ENCODE data around the gene NXNL1.

NXNL1 gene

DNA sequence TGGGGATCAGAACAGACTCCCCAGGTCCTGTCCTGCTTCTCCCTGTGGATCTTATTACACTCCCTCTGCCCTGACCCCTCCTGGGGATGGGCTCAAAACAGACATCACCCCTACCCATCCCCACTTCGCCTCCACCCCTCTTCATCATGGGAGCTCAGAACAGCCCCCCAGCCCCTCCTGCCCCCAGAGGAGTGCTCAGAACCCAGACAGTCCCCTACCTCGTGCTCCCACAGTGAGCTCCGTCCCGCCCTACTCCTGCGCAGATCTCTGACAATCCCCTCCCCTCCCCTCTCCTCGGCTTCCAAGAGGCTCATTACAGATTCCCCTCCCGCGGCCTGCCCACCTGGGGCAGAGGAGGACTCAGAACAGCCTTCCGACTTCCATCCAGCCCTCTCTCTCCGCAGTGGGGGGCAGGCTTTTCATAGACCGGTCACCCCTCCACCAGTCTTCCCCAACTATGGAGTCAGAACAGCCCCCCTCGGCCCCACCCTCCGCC, 6.1 kb downstream of the NXNL1 start:
- no peak for TF ChIP-seq CTCF (conservative IDR thresholded peaks at IDR 0.05; ENCODE audit: low read depth, low read length)
- DNase-seq (ENCODE audit: low read depth): no peak
- H3K4me3 ChIP-seq (ENCODE audit: low read depth, low read length): no peak overlapping the region

GRCh38 chr19:17451820-17452219, 8.9 kb downstream of the NXNL1 start:
- H3K4me3 ChIP-seq (ENCODE audit: low read depth, low read length): no peak overlapping the region
- no peak for DNase-seq (ENCODE audit: low read depth)
- TF ChIP-seq CTCF (conservative IDR thresholded peaks at IDR 0.05; ENCODE audit: low read depth, low read length): no peak

DNA sequence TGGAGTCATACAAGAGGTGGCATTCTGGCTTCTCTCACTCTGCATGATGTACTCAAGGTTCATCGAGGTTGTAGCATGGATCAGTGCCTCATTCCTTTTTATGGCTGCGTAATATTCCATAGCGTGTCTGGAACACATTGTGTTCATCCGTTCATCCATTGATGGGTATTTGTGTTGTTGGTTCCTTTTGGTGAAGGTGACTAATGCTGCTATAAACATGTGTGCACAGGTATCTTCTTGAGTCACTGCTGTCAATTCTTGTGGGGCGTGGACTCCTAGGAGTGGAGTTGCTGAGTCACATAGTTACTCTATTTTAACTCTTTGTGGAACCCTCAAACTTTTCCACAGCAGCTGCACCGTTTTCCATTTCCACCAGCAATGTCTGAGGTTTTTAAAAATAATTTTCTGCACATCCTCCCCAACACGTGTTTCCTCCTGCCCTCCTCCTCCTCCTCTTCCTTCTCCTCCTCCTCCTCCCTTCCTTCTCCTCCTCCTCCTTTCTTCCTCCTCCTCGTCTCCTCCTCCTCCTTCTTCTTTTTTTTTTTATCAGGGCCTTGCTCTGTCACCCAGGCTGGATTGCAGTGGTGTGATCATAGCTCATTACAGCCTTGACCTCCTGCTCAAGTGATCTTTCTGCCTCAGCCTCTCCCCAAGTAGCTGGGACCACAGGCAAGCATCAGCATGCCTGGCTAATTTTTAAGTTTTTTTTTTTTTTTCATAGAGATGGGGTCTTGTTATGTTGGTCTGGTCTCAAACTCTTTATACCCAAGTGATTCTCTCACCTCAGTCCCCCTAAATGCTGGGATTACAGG, 10.3 kb downstream of the NXNL1 start:
- DNase-seq (ENCODE audit: low read depth): no peak
- H3K4me3 ChIP-seq (ENCODE audit: low read depth, low read length): no peak overlapping the region

DNA sequence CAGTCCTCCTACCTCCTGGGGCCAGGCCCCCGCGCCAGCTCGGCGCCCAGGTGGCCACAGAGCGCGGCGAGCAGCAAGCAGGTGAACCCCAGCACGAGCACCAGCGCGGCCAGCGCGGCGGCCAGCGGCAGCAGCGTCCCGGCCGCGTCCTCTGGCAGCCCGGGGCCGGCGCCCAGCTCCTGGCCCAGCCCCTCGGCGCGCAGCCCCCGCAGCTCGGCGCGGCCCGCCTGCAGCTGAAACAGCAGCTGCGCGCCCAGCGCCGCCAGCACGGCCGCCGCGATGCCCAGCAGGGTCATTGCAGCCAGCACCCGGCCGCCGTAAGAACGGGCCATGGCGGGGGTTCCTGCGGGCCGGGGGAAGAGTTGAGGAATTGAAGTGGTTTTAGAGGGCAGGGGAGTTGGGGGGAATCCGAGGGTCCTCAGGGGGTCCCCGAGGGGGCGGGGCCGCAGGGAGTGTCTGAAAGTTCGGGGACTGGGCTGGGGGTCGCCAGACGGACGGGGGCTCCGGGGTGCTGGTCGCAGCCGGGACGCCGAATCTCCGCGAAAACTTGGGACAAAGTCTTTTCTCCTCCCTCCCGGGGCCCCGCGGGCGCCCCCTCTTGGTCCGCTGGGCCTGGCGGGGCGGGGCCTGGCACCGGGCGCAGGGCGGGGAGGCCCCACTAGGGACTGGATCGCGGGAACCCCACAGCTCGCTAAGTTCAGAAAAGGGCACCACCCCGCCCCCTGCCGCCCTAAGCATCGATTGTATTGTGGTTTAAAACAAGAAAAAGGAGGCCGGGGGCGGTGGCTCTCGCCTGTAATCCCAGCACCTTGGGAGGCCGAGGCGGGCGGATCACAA, 12.4 kb downstream of the NXNL1 start, which contains the start of gene TMEM221:
Gene TMEM221, minus strand, starts transcription at position 538 of the 837 bp plus-strand sequence. Its CDS starts 206 bp downstream, at position 332.
- H3K4me3 ChIP-seq (ENCODE audit: low read depth, low read length): peak within 1 kb of the TSS; percentile 28
- peak; percentile 50 for TF ChIP-seq CTCF (conservative IDR thresholded peaks at IDR 0.05; ENCODE audit: low read depth, low read length)
- no peak for DNase-seq (ENCODE audit: low read depth)

More for the DNA sequence above, 10.3 kb downstream of the NXNL1 start:
- TF ChIP-seq CTCF (conservative IDR thresholded peaks at IDR 0.05; ENCODE audit: low read depth, low read length): no peak

GRCh38 chr19:17447704-17448130, 13.0 kb downstream of the NXNL1 start:
- no peak for TF ChIP-seq CTCF (conservative IDR thresholded peaks at IDR 0.05; ENCODE audit: low read depth, low read length)

GRCh38 chr19:17445526-17446165, 15.1 kb downstream of the NXNL1 start:
- no peak for TF ChIP-seq CTCF (conservative IDR thresholded peaks at IDR 0.05; ENCODE audit: low read depth, low read length)
- H3K4me3 ChIP-seq (ENCODE audit: low read depth, low read length): no peak overlapping the region
- DNase-seq (ENCODE audit: low read depth): no peak

More at GRCh38 chr19:17447704-17448130, 13.0 kb downstream of the NXNL1 start:
- no peak overlapping the region for H3K4me3 ChIP-seq (ENCODE audit: low read depth, low read length)
- DNase-seq (ENCODE audit: low read depth): no peak
